HG02885 (cell line): Measurements from ENCODE around the gene BRSK2.
"Not testable (repeated sequence)": the region's sequence is repeated elsewhere in the genome, so short reads cannot be mapped to it uniquely, and the experiment has no call there.

Source experiments
- ATAC-seq: cut with Tn5 transposase; IDR thresholded peaks from one replicate; pipeline ENCODE4 v1.9.1; 2021; ENCODE audit warnings: mild to moderate bottlenecking; ENCODE audit not compliant: unreplicated experiment, poor library complexity

The BRSK2 gene

DNA sequence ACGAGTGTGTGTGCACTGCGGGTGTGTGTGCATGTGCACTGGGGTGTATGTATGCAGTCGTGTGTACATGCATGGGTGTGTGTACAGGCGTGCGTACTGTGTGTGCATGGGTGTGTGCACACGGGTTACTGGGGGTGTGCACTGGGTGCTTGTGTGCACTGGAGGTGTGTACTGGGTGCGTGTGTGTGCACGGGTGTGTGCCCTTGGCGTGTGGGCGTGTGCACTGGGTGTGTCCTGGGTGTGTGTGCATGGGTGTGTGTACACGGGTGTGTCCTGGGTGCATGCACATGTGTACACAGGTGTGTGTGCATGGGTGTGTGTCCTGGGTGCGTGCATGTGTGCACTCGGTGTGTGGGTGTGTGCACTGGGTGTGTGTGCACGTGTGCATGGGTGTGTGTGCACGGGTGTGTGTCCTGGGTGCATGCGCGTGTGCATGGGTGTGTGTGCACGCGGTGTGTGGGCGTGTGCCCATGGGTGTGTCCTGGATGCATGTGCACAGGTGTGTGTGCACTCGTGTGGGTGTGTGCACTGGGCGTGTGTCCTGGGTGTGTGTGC is 39.1 kb downstream of the BRSK2 start:
- ATAC-seq, result no peak

DNA sequence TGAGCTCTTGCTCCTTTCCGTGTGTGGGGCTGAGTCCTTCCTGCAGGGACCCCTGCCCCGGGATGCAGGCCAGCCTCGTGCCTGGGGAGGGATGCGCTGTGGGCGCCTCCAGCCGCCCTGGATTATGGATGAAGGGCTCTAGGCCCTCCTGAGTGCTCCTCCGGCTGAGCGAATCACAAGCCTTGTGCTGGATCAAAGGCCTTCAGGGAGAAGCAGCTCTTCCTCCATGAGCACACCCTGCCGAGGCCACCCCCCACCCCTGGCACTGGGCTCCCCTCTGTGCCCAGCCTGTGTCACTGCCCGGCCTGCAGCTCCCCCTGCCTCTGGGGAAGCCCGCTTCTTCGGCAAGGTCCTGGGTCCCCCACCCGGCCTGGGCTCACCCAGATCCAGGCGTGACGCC is 43.8 kb downstream of the BRSK2 start:
- ATAC-seq, result no peak

DNA sequence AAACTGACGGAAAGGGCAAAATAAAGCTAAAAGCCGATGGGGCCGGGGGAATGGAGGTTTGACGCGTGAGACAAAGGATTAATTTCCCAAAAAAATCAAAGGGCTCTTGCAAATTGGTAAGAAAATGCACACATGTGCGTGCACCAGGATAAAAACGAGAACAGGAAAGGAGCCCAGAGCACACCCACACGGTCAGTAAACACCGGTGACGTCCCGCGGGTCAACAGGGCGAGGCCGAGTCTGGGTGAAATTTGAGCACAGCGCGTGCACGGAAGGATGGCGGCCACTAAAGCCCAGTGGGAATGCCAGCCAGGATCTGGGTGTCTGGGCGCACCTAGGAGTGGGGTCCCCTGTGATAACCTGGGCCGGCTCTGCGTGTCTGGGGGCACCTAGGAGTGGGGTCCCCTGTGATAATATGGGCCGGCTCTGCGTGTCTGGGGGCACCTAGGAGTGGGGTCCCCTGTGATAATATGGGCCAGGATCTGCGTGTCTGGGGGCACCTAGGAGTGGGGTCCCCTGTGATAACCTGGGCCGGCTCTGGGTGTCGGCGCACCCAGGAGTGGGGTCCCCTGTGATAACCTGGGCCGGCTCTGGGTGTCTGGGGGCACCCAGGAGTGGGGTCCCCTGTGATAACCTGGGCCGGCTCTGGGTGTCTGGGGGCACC is 44.4 kb downstream of the BRSK2 start:
- ATAC-seq, result no peak

DNA sequence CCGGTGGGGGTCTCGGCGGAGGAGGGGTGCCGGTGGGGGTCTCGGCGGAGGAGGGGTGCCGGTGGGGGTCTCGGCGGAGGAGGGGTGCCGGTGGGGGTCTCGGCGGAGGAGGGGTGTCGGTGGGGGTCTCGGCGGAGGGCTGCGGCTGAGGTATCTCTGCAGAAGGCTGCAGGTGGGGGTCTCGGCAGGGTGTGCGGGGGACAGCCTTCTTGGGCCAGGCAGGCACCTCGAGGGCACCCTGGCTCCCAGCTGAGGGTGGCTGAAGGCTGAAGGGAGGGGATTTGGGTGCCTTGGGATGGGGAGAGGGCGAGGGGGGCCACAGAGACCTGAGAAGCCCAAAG is 45.7 kb downstream of the BRSK2 start:
- ATAC-seq, result not testable (repeated sequence)

DNA sequence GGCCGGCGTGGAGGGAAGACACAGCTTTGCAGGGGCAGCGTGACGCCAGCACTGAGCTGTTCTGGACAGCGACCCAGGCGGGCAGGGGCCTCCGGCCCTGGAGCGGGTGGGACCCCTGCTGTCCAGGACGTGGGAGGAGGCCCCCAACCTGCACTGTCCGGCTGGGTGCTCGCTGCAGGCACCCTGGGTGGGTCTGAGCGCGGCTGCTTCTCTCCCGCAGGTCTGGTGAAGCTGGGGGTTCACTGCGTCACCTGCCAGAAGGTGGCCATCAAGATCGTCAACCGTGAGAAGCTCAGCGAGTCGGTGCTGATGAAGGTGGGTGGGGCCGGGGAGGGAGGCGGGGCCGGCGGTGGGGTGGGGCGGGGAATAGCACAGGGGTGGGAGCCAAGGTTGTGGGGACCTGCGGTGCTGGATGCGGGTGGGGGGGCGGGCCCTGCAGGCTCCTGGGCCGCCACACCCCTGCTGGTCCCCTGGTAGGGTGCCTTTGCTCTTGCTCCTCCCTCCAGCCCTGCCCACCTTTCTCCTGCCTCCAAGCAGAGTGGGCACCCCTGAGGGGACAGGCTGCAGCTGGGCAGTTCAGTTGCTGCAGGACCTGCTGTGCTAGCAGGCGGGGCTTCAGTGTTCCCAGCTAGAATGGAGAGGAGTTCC is 46.2 kb downstream of the BRSK2 start:
- no peak for ATAC-seq

GRCh38 chr11:1436468-1437039 is 46.8 kb downstream of the BRSK2 start:
- ATAC-seq, result no peak

- no peak for ATAC-seq
These were observed 47.8 kb downstream of the BRSK2 start for GRCh38 chr11:1437500-1437899.

- no peak for ATAC-seq
These were observed 48.7 kb downstream of the BRSK2 start for GRCh38 chr11:1438261-1438966.

DNA sequence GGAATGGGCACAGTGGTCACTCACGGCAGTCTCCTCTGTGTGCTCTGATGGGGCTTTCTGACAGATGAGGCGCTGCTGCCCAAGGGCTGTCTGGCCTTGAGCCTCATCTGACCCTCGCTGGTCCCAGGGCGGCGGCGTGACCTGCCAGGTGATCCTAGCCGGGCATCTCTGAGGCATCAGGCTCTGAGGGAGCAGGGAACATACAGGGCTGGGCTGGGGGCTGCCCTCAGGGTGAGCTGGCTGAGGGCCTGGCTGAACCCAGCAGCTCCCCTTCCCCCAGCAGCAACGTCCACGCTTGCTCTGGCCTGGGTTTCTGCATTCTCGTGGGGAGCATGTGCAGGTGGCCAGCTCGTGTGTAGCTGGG is 49.2 kb downstream of the BRSK2 start:
- no peak for ATAC-seq

GRCh38 chr11:1439341-1439740 is 49.6 kb downstream of the BRSK2 start:
- ATAC-seq, result no peak

DNA sequence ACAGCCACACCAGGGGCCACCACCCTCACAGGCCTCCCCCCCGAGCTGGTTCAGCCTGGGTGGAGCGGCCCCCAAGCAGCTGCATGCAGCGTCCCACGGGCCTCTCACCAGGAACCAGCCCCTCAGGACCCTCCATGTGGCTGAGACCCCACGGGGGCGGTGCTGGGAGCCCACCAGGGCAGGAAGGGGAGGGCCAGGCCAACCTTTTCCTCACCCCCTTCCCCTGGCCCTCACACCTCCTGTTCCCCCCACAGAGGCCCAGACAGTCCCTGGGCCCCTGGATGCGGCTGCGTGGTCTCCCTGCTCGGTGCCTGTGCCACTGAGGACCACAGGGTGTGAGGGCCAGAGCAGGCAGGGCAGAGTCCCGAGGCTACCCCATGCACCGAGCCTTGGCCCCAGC is 50.3 kb downstream of the BRSK2 start:
- no peak for ATAC-seq

- ATAC-seq, result no peak
These were observed 50.8 kb downstream of the BRSK2 start for GRCh38 chr11:1440496-1440895.

- no peak for ATAC-seq
These were observed 52.4 kb downstream of the BRSK2 start for GRCh38 chr11:1442163-1442562.

DNA sequence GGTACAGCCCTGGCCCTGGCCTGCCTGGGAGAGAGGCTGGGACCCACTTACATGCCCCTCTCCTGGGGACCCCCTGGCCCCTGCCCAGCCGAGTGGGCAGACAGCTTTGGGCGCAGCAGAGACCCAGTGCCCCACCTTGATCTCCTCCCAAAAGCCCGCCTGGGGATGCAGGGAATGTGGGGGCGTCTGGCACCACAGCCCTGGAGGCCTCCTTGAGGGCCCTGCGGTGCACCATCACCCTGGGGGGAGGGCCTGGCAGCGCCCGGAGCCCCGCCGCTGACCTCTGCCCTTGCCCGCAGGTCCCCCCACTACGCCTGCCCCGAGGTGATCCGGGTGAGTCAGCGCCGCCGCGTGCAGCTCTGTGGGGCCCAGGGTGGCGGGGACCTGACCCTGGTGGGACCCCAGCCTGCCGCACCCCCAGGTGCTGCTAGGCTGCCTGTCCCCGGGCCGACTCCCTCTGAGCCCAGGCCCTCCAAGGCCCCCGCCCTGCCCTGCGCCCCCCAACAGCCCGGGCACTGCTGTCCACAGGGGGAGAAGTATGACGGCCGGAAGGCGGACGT is 53.2 kb downstream of the BRSK2 start:
- no peak for ATAC-seq

- no peak for ATAC-seq
These were observed 54.0 kb downstream of the BRSK2 start for GRCh38 chr11:1443737-1444136.

GRCh38 chr11:1444321-1444720 is 54.6 kb downstream of the BRSK2 start:
- ATAC-seq, result no peak

- ATAC-seq, result no peak
These were observed 55.2 kb downstream of the BRSK2 start for GRCh38 chr11:1444823-1445422.

- no peak for ATAC-seq
These were observed 56.2 kb downstream of the BRSK2 start for GRCh38 chr11:1445741-1446445.

GRCh38 chr11:1446623-1447022 is 56.9 kb downstream of the BRSK2 start:
- ATAC-seq, result no peak
